Gastroesophageal sphincter (tissue), 4 donors: ENCODE measurements around the gene PHACTR1. TPM values are rescaled to one million over a fixed set of nuclear protein-coding genes. Genes with fewer than 3 reads are reported as not detected.
"Not testable (repeated sequence)": the region's sequence is repeated elsewhere in the genome, so short reads cannot be mapped to it uniquely, and the experiment has no call there.

Experiments used
- ATAC-seq: fragments of 150-250 bp; one replicate; pipeline ENCODE4 v1.9.1; 2016; ENCODE audit warnings: mild to moderate bottlenecking, moderate library complexity
- H3K27ac ChIP-seq, 4 donors: fragments of 200-600 bp; sonication (generic) in 3 of 4; 1 replicate in 3 of 4; 2 replicates in 1 of 4; pipeline ENCODE4 v1.5.1; 2016 to 2019
- H3K27me3 ChIP-seq: fragments of 200-600 bp; sonication (generic); one replicate; pipeline ENCODE4 v1.5.1; 2019
- H3K36me3 ChIP-seq, 2 donors: fragments of 200-600 bp; sonication (generic); one replicate each; pipeline ENCODE4 v1.5.1; 2019; ENCODE audit warnings: control low read depth in 1 of 2
- H3K4me1 ChIP-seq, 3 donors: fragments of 200-600 bp; sonication (generic); 1 replicate in 2 of 3; 2 replicates in 1 of 3; pipeline ENCODE4 v1.5.1; 2016 to 2019; ENCODE audit warnings: control low read depth in 2 of 3
- H3K4me3 ChIP-seq, 2 donors: fragments of 200-600 bp; sonication (generic); one replicate each; pipeline ENCODE4 v1.5.1; 2019; ENCODE audit warnings: mild to moderate bottlenecking in 1 of 2, moderate library complexity in 1 of 2
- H3K9me3 ChIP-seq, 3 donors: fragments of 200-600 bp; sonication (generic); one replicate each; pipeline ENCODE4 v1.5.1; 2017 to 2019; ENCODE audit warnings: control low read depth in 2 of 3
- EP300 ChIP-seq: sonication (generic); formaldehyde crosslinking; IDR thresholded peaks from one replicate; pipeline ENCODE4 v1.6.1; 2017; ENCODE audit warnings: antibody characterized with exemption, mild to moderate bottlenecking
- POLR2A ChIP-seq, 2 donors: fragments of 450-650 bp; IDR thresholded peaks; one replicate each; pipeline ENCODE4 v1.6.1; 2017; ENCODE audit warnings: antibody characterized with exemption in 2 of 2, mild to moderate bottlenecking in 2 of 2, moderate library complexity in 1 of 2
- POLR2AphosphoS5 ChIP-seq: sonication (generic); formaldehyde crosslinking; IDR thresholded peaks from one replicate; pipeline ENCODE4 v1.6.1; 2017; ENCODE audit warnings: antibody characterized with exemption
- WGBS, 2 donors: methylation state at CpG; one replicate each; pipeline ENCODE4 v1.1.5; 2018; ENCODE audit warnings: low coverage in 1 of 2; 5-methylcytosine and 5-hydroxymethylcytosine counted together
- total RNA-seq, 4 donors: library from RNA; depleted of rRNA; stranded (reverse); fragments of >200 nt; gene quantifications; one replicate each; pipeline ENCODE4 v1.1.0, GENCODE V29; 2016
- TF ChIP-seq, protein P1 (sequence below), 4 experiments: fragments of 200-600 bp in 2 of 4; fragments of 450-650 bp in 2 of 4; sonication (generic) in 1 of 4; IDR thresholded peaks; one replicate each; pipeline ENCODE4 v1.5.1; 2017 to 2019; ENCODE audit warnings: antibody characterized with exemption in 4 of 4, mild to moderate bottlenecking in 2 of 4, moderate library complexity in 2 of 4

PHACTR1 gene
- total RNA-seq, 4 donors from 2014 or later, result 0.20 to 27.3 (median 2.2) TPM

DNA sequence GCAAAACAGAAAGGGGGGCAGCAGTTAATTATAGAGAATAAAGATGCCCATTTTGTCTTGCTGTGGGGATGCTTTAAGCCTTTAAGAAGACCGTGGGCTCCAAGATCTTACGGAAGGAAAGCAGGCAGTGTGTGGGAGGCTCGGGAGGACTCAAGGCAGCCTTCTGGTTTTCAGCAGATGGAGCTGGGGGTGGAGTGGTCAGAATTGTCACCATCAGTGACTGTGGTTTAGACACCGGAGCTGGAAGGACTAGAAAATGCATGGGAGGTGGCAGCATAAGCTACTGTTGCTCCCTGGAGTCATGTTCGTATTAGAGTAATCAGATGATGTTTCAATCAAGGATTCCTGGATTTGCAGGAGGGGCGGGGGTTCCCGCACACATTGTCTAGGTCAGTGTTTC lies 3.7 kb downstream of the PHACTR1 start:
- WGBS, 2 donors, result 75 to 100% methylated on average over 3 to 5 of the region's 7 CpGs
- H3K27me3 ChIP-seq, result peaks cover 58% of the 10 kb centered on the region
- no peak for ATAC-seq
- H3K4me1 ChIP-seq, result peaks cover 0 to 7% (median 0%) of the 10 kb centered on the region in 3 donors
- H3K9me3 ChIP-seq, result no peaks in the 10 kb centered on the region
- TF ChIP-seq POLR2A (IDR thresholded peaks at IDR 0.05) (no peak), EP300 (no peak), POLR2AphosphoS5 (no peak)
- TF ChIP-seq, protein P1, sequence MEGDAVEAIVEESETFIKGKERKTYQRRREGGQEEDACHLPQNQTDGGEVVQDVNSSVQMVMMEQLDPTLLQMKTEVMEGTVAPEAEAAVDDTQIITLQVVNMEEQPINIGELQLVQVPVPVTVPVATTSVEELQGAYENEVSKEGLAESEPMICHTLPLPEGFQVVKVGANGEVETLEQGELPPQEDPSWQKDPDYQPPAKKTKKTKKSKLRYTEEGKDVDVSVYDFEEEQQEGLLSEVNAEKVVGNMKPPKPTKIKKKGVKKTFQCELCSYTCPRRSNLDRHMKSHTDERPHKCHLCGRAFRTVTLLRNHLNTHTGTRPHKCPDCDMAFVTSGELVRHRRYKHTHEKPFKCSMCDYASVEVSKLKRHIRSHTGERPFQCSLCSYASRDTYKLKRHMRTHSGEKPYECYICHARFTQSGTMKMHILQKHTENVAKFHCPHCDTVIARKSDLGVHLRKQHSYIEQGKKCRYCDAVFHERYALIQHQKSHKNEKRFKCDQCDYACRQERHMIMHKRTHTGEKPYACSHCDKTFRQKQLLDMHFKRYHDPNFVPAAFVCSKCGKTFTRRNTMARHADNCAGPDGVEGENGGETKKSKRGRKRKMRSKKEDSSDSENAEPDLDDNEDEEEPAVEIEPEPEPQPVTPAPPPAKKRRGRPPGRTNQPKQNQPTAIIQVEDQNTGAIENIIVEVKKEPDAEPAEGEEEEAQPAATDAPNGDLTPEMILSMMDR (IDR thresholded peaks at IDR 0.05), result no peak
- H3K36me3 ChIP-seq, result no peaks in the 10 kb centered on the region
- H3K4me3 ChIP-seq, result no peak overlapping the region
- no peak overlapping the region for H3K27ac ChIP-seq

- peaks cover 9% of the 10 kb centered on the region for H3K27me3 ChIP-seq
- H3K36me3 ChIP-seq, result no peaks in the 10 kb centered on the region
- no peaks in the 10 kb centered on the region for H3K4me1 ChIP-seq
- no peak overlapping the region for H3K27ac ChIP-seq
- H3K4me3 ChIP-seq, result no peak overlapping the region
- no peaks in the 10 kb centered on the region for H3K9me3 ChIP-seq
- 75 to 79% methylated on average over 2 of the region's 2 CpGs for WGBS, 2 donors
- ATAC-seq, result no peak
- no peak for TF ChIP-seq POLR2AphosphoS5
Measured at GRCh38 chr6:12725263-12725662, 8.7 kb downstream of the PHACTR1 start.

- Histone ChIP-seq H3K9me3 (no peaks in the 10 kb centered on the region), H3K4me1 (peaks cover 0 to 7% (median 0%) of the 10 kb centered on the region in 3 donors), H3K27me3 (no peaks in the 10 kb centered on the region), H3K27ac (no peak overlapping the region), H3K36me3 (no peaks in the 10 kb centered on the region), H3K4me3 (no peak overlapping the region)
- ATAC-seq, result no peak
- 37 to 51% methylated on average over 2 to 4 of the region's 4 CpGs for WGBS, 2 donors
- TF ChIP-seq POLR2AphosphoS5 (no peak), EP300 (no peak), POLR2A (IDR thresholded peaks at IDR 0.05) (no peak)
- TF ChIP-seq, protein P1 (IDR thresholded peaks at IDR 0.05), result no peak
Measured at GRCh38 chr6:12729467-12729866, 12.9 kb downstream of the PHACTR1 start.

GRCh38 chr6:12730809-12731208 lies 14.2 kb downstream of the PHACTR1 start:
- not testable (repeated sequence) for H3K27ac ChIP-seq, ATAC-seq, H3K36me3 ChIP-seq, H3K27me3 ChIP-seq, H3K4me3 ChIP-seq, H3K9me3 ChIP-seq, H3K4me1 ChIP-seq
- 75 to 93% methylated on average over 2 of the region's 2 CpGs for WGBS, 2 donors

GRCh38 chr6:12733876-12734275 lies 17.3 kb downstream of the PHACTR1 start:
- peaks cover 0 to 7% (median 0%) of the 10 kb centered on the region in 3 donors for H3K4me1 ChIP-seq
- ATAC-seq, result no peak
- no peak overlapping the region for H3K4me3 ChIP-seq
- no peak for TF ChIP-seq POLR2A (IDR thresholded peaks at IDR 0.05)
- no peak for TF ChIP-seq EP300
- TF ChIP-seq, protein P1 (IDR thresholded peaks at IDR 0.05), result no peak
- no peak for TF ChIP-seq POLR2AphosphoS5
- no peaks in the 10 kb centered on the region for H3K36me3 ChIP-seq
- 20 to 26% methylated on average over 6 of the region's 6 CpGs for WGBS, 2 donors
- H3K27me3 ChIP-seq, result no peaks in the 10 kb centered on the region
- no peaks in the 10 kb centered on the region for H3K9me3 ChIP-seq
- no peak overlapping the region for H3K27ac ChIP-seq

GRCh38 chr6:12735786-12736185 lies 19.2 kb downstream of the PHACTR1 start:
- ATAC-seq, result no peak
- H3K9me3 ChIP-seq, result no peaks in the 10 kb centered on the region

More at GRCh38 chr6:12735786-12736185, 19.2 kb downstream of the PHACTR1 start:
- Histone ChIP-seq H3K4me1 (peaks cover 0 to 7% (median 0%) of the 10 kb centered on the region in 3 donors), H3K27ac (no peak overlapping the region), H3K4me3 (no peak overlapping the region), H3K27me3 (no peaks in the 10 kb centered on the region), H3K36me3 (no peaks in the 10 kb centered on the region)
- TF ChIP-seq, protein P1 (IDR thresholded peaks at IDR 0.05), result no peak
- TF ChIP-seq POLR2AphosphoS5 (no peak), POLR2A (IDR thresholded peaks at IDR 0.05) (no peak), EP300 (no peak)
- 20 to 80% methylated on average over 1 of the region's 1 CpG for WGBS, 2 donors
